ENCODE data around the gene ASTN2.

The ASTN2 gene

GRCh38 chr9:117424291-117424690, 9.4 kb upstream of the ASTN2 start:
- Histone ChIP-seq H3K79me2 (ENCODE audit: low read length) (no peaks in the 10 kb centered on the region), H3K9me3 (replicated peaks; ENCODE audit: insufficient read depth, low read length) (no peaks in the 10 kb centered on the region), H3K27me3 (replicated peaks; ENCODE audit: insufficient read depth, low read length) (no peaks in the 10 kb centered on the region), H3K9me2 (replicated peaks; ENCODE audit: insufficient read depth, low read length) (no peaks in the 10 kb centered on the region), H4K20me1 (ENCODE audit: insufficient read depth, low read length) (no peaks in the 10 kb centered on the region), H3K4me3 (ENCODE audit: low read length) (no peak overlapping the region), H3K36me3 (replicated peaks; ENCODE audit: insufficient read depth, low read length) (no peaks in the 10 kb centered on the region), H3K4me1 (ENCODE audit: low read length) (no peaks in the 10 kb centered on the region), H3K9ac (ENCODE audit: low read length) (no peak overlapping the region), H3K27ac (ENCODE audit: low read length) (no peak overlapping the region), H3K4me2 (ENCODE audit: low read depth, low read length) (no peak overlapping the region), H2AFZ (ENCODE audit: low read length) (no peak overlapping the region), H3F3A (ENCODE audit: insufficient read depth, low read length) (no peaks in the 10 kb centered on the region)
- DNase-seq = no peak
- TF ChIP-seq EZH2phosphoT487 (IDR thresholded peaks at IDR 0.05; ENCODE audit: low read length) (no peak), EZH2 (optimal IDR thresholded peaks at IDR 0.05; ENCODE audit: low read depth, low read length) (no peak), CTCF (IDR thresholded peaks at IDR 0.05; ENCODE audit: low read length) (no peak)

- Histone ChIP-seq H2AFZ (ENCODE audit: low read length) (no peak overlapping the region), H3K27me3 (replicated peaks; ENCODE audit: insufficient read depth, low read length) (peaks cover 8% of the 10 kb centered on the region), H3K27ac (ENCODE audit: low read length) (no peak overlapping the region), H3K4me1 (ENCODE audit: low read length) (no peaks in the 10 kb centered on the region), H3F3A (ENCODE audit: insufficient read depth, low read length) (no peaks in the 10 kb centered on the region), H3K9me3 (replicated peaks; ENCODE audit: insufficient read depth, low read length) (no peaks in the 10 kb centered on the region), H3K4me3 (ENCODE audit: low read length) (no peak overlapping the region), H3K36me3 (replicated peaks; ENCODE audit: insufficient read depth, low read length) (no peaks in the 10 kb centered on the region), H3K79me2 (ENCODE audit: low read length) (no peaks in the 10 kb centered on the region), H3K9ac (ENCODE audit: low read length) (no peak overlapping the region), H3K4me2 (ENCODE audit: low read depth, low read length) (no peak overlapping the region), H4K20me1 (ENCODE audit: insufficient read depth, low read length) (no peaks in the 10 kb centered on the region), H3K9me2 (replicated peaks; ENCODE audit: insufficient read depth, low read length) (no peaks in the 10 kb centered on the region)
- TF ChIP-seq CTCF (IDR thresholded peaks at IDR 0.05; ENCODE audit: low read length) = no peak
- no peak for TF ChIP-seq EZH2phosphoT487 (IDR thresholded peaks at IDR 0.05; ENCODE audit: low read length)
- TF ChIP-seq EZH2 (optimal IDR thresholded peaks at IDR 0.05; ENCODE audit: low read depth, low read length) = no peak
- DNase-seq = no peak
Measured at GRCh38 chr9:117418111-117418510, 3.3 kb upstream of the ASTN2 start.

GRCh38 chr9:117416856-117417255, 2.0 kb upstream of the ASTN2 start:
- Histone ChIP-seq H3K79me2 (ENCODE audit: low read length) (no peaks in the 10 kb centered on the region), H3K9me3 (replicated peaks; ENCODE audit: insufficient read depth, low read length) (no peaks in the 10 kb centered on the region), H3F3A (ENCODE audit: insufficient read depth, low read length) (no peaks in the 10 kb centered on the region), H3K4me2 (ENCODE audit: low read depth, low read length) (no peak overlapping the region), H3K27ac (ENCODE audit: low read length) (no peak overlapping the region), H3K9me2 (replicated peaks; ENCODE audit: insufficient read depth, low read length) (no peaks in the 10 kb centered on the region), H3K9ac (ENCODE audit: low read length) (no peak overlapping the region), H3K4me3 (ENCODE audit: low read length) (no peak overlapping the region), H4K20me1 (ENCODE audit: insufficient read depth, low read length) (no peaks in the 10 kb centered on the region), H3K4me1 (ENCODE audit: low read length) (no peaks in the 10 kb centered on the region), H2AFZ (ENCODE audit: low read length) (no peak overlapping the region), H3K27me3 (replicated peaks; ENCODE audit: insufficient read depth, low read length) (peaks cover 12% of the 10 kb centered on the region), H3K36me3 (replicated peaks; ENCODE audit: insufficient read depth, low read length) (no peaks in the 10 kb centered on the region)
- no peak for DNase-seq
- TF ChIP-seq EZH2phosphoT487 (IDR thresholded peaks at IDR 0.05; ENCODE audit: low read length) = no peak

- H3K4me3 ChIP-seq (ENCODE audit: low read length) = peak overlapping the region; percentile 12; the same call in 1 of the 2 replicates
- H2AFZ ChIP-seq (ENCODE audit: low read length) = peak overlapping the region; percentile 35; the same call in 1 of the 2 replicates
Measured at GRCh38 chr9:117415358-117415914, 579 bp upstream of the ASTN2 start.

More at GRCh38 chr9:117415358-117415914, 579 bp upstream of the ASTN2 start:
- no peak for TF ChIP-seq EZH2 (optimal IDR thresholded peaks at IDR 0.05; ENCODE audit: low read depth, low read length)
- no peak for TF ChIP-seq EZH2phosphoT487 (IDR thresholded peaks at IDR 0.05; ENCODE audit: low read length)
- no peak for TF ChIP-seq CTCF (IDR thresholded peaks at IDR 0.05; ENCODE audit: low read length)
- H3K9me2 ChIP-seq (replicated peaks; ENCODE audit: insufficient read depth, low read length) = no peaks in the 10 kb centered on the region
- peaks cover 12% of the 10 kb centered on the region for H3K27me3 ChIP-seq (replicated peaks; ENCODE audit: insufficient read depth, low read length)
- H3K79me2 ChIP-seq (ENCODE audit: low read length) = no peaks in the 10 kb centered on the region
- no peaks in the 10 kb centered on the region for H3K9me3 ChIP-seq (replicated peaks; ENCODE audit: insufficient read depth, low read length)
- H3K4me1 ChIP-seq (ENCODE audit: low read length) = no peaks in the 10 kb centered on the region
- H3K36me3 ChIP-seq (replicated peaks; ENCODE audit: insufficient read depth, low read length) = no peaks in the 10 kb centered on the region
- H4K20me1 ChIP-seq (ENCODE audit: insufficient read depth, low read length) = no peaks in the 10 kb centered on the region
- H3K9ac ChIP-seq (ENCODE audit: low read length) = no peak overlapping the region
- DNase-seq = no peak
- H3K27ac ChIP-seq (ENCODE audit: low read length) = no peak overlapping the region
- H3F3A ChIP-seq (ENCODE audit: insufficient read depth, low read length) = no peaks in the 10 kb centered on the region
- H3K4me2 ChIP-seq (ENCODE audit: low read depth, low read length) = peak overlapping the region; percentile 43; the same call in 1 of the 2 replicates

Data from MM.1S (cell line).